Endothelial cell of umbilical vein (primary cell): ENCODE results near the gene ACO2. TPM values are rescaled to one million over a fixed set of nuclear protein-coding genes. Genes with fewer than 3 reads are reported as not detected.

Source experiments
- BruUV-seq: library from RNA; stranded (reverse); fragments of 400-500 nt; replicated peaks from 2 replicates; lab custom pipeline; 2021; lab: Mats Ljungman, UMichigan
- CTCF ChIA-PET: fragments of 300-600, 350-600 bp; sonication (Branson Sonifier 250); formaldehyde crosslinking; loops from one replicate; lab custom pipeline; 2021; ENCODE audit warnings: antibody characterized with exemption, inconsistent platforms; lab: Charles Lee
- POLR2A ChIA-PET: fragments of 300-600, 350-600 bp; sonication (Branson Sonifier 250); formaldehyde crosslinking; loops from one replicate; lab custom pipeline; 2021; ENCODE audit warnings: antibody characterized with exemption, inconsistent platforms; lab: Charles Lee
- DNase-seq: peaks from one replicate; pipeline ENCODE4 v3.0.0-alpha.2; 2011; ENCODE audit warnings: low read depth, low spot score
- FAIRE-seq: peaks from 2 replicates; lab custom pipeline; 2011; peaks lifted over from hg19 to GRCh38; lab: Jason Lieb, UNC
- H2AFZ ChIP-seq: 2 replicates; pipeline ENCODE4 v1.6.0; 2012; ENCODE audit warnings: low read depth, low read length, control low read depth, inconsistent platforms
- H3K27ac ChIP-seq: 2 replicates; pipeline ENCODE4 v1.5.1; 2011; ENCODE audit warnings: low read depth, mild to moderate bottlenecking, control low read depth, low read length, moderate library complexity; ENCODE audit not compliant: insufficient read depth
- H3K27me3 ChIP-seq, 2 experiments: 2 replicates each; pipeline versions ENCODE4 v1.6.0 to v1.6.1; 2011; ENCODE audit warnings: low read length in 2 of 2, mixed read lengths in 1 of 2; ENCODE audit not compliant: control insufficient read depth in 2 of 2, insufficient read depth in 2 of 2
- H3K36me3 ChIP-seq, 2 experiments: 2 replicates in 1 of 2; 3 replicates in 1 of 2; pipeline ENCODE4 v1.5.1; 2011; ENCODE audit warnings: low read length in 2 of 2, mild to moderate bottlenecking in 1 of 2, moderate library complexity in 1 of 2; ENCODE audit not compliant: control insufficient read depth in 2 of 2, insufficient read depth in 2 of 2; ENCODE audit errors: extremely low read depth in 1 of 2
- H3K4me1 ChIP-seq: 3 replicates; pipeline ENCODE4 v1.5.1; 2011; ENCODE audit warnings: mild to moderate bottlenecking, low read length; ENCODE audit not compliant: control insufficient read depth, insufficient read depth; ENCODE audit errors: extremely low read depth
- H3K4me2 ChIP-seq: 2 replicates; pipeline ENCODE4 v1.6.1; 2011; ENCODE audit warnings: low read length, control low read depth, mixed read lengths; ENCODE audit not compliant: insufficient read depth
- H3K4me3 ChIP-seq, 3 experiments: fragments of 200-600 bp in 1 of 3; sonication (generic), shearing (Covaris generic) in 1 of 3; replicated peaks in 1 of 3; 2 replicates each; pipeline ENCODE4 v1.5.1; 2011 to 2016; ENCODE audit warnings: control low read depth in 3 of 3, low read length in 3 of 3, mild to moderate bottlenecking in 2 of 3, inconsistent platforms in 1 of 3, low read depth in 1 of 3, moderate library complexity in 1 of 3; ENCODE audit not compliant: insufficient read depth in 1 of 3
- H3K79me2 ChIP-seq: 2 replicates; pipeline ENCODE4 v1.6.0; 2012; ENCODE audit warnings: low read length, inconsistent platforms; ENCODE audit not compliant: control insufficient read depth, insufficient read depth
- H3K9ac ChIP-seq: replicated peaks from 2 replicates; pipeline ENCODE3; 2011; ENCODE audit warnings: low read length, control low read depth; ENCODE audit not compliant: insufficient read depth; ENCODE audit errors: extremely low read depth
- H3K9me1 ChIP-seq: replicated peaks from 3 replicates; pipeline ENCODE4 v1.6.0; 2011; ENCODE audit warnings: mild to moderate bottlenecking, low read length; ENCODE audit not compliant: control insufficient read depth, insufficient read depth; ENCODE audit errors: extremely low read depth
- H3K9me3 ChIP-seq: replicated peaks from 2 replicates; pipeline ENCODE4 v1.5.1; 2012; ENCODE audit warnings: low read length, inconsistent platforms; ENCODE audit not compliant: control insufficient read depth, insufficient read depth
- H4K20me1 ChIP-seq: replicated peaks from 2 replicates; pipeline ENCODE3; 2011; ENCODE audit warnings: mild to moderate bottlenecking, low read length; ENCODE audit not compliant: control insufficient read depth, insufficient read depth; ENCODE audit errors: extremely low read depth
- CTCF ChIP-seq, 2 donors: IDR thresholded peaks; 1 replicate in 1 of 2; 2 replicates in 1 of 2; pipeline ENCODE4 v1.5.1; 2011; ENCODE audit warnings: low read length in 2 of 2, mild to moderate bottlenecking in 2 of 2, moderate library complexity in 2 of 2, control low read depth in 1 of 2, inconsistent platforms in 1 of 2, low read depth in 1 of 2; ENCODE audit not compliant: insufficient read depth in 1 of 2; ENCODE audit errors: extremely low read depth in 1 of 2
- EZH2 ChIP-seq: IDR thresholded peaks from 2 replicates; pipeline ENCODE4 v1.6.1; 2012; ENCODE audit warnings: borderline replicate concordance, low read depth, mild to moderate bottlenecking, moderate library complexity, low read length, inconsistent platforms; ENCODE audit not compliant: severe bottlenecking
- FOS ChIP-seq: IDR thresholded peaks from 2 replicates; pipeline ENCODE4 v1.6.1; 2011; ENCODE audit warnings: mild to moderate bottlenecking, low read length, moderate library complexity, borderline replicate concordance; ENCODE audit not compliant: insufficient read depth
- GATA2 ChIP-seq: IDR thresholded peaks from 2 replicates; pipeline ENCODE4 v1.7.0; 2011; ENCODE audit warnings: low read depth, mild to moderate bottlenecking, moderate library complexity, mixed read lengths, low read length; ENCODE audit not compliant: insufficient read length, insufficient read depth
- JUN ChIP-seq: IDR thresholded peaks from 2 replicates; pipeline ENCODE4 v1.6.1; 2011; ENCODE audit warnings: borderline replicate concordance, low read depth; ENCODE audit not compliant: insufficient read length, insufficient read depth
- MAX ChIP-seq: IDR thresholded peaks from 2 replicates; pipeline ENCODE4 v1.6.1; 2011; ENCODE audit not compliant: insufficient read depth, insufficient read length
- MYC ChIP-seq: IDR thresholded peaks from one replicate; pipeline ENCODE4 v1.6.1; 2011; ENCODE audit warnings: mild to moderate bottlenecking, low read depth, low read length
- POLR2A ChIP-seq: IDR thresholded peaks from 2 replicates; pipeline ENCODE4 v1.6.1; 2012; ENCODE audit warnings: low read depth, mild to moderate bottlenecking, control low read depth, low read length
- POLR2AphosphoS5 ChIP-seq: IDR thresholded peaks from 2 replicates; pipeline ENCODE4 v1.6.1; 2012; ENCODE audit warnings: low read depth, mild to moderate bottlenecking, control low read depth, low read length, moderate library complexity; ENCODE audit not compliant: insufficient read depth
- dilution Hi-C: fragments of 300-500 bp; cut with MboI; formaldehyde crosslinking; loops from one replicate; pipeline ENCODE4 v1.15.0; 2019; ENCODE audit warnings: low sequenced_read_pairs; ENCODE audit not compliant: extremely low pct_ligation_motif_present
- intact Hi-C: fragments of 100-400 bp; cut with micrococcal nuclease; formaldehyde crosslinking; loops from one replicate; pipeline ENCODE4 v1.10.0; 2022
- polyA plus RNA-seq, 4 experiments: library from polyadenylated mRNA; depleted of rRNA in 3 of 4; stranded (reverse) in 3 of 4; unstranded in 1 of 4; fragments of >200 nt; gene quantifications; 2 replicates each; pipeline versions ENCODE4 v1.2.1 to v1.2.3, GENCODE V29; 2011 to 2012; ENCODE audit warnings: missing spikeins in 1 of 4
- total RNA-seq: library from RNA; stranded (reverse); gene quantifications from 2 replicates; pipeline ENCODE4 v1.2.3, GENCODE V29; 2021

The ACO2 gene
- total and polyA plus RNA-seq, 2 donors (not counting 3 experiments of a cell fraction or from before 2014, with no cell fraction given), result 63.8 to 79.7 TPM

GRCh38 chr22:41570221-41570620 is 101.3 kb downstream of the ACO2 start:
- Histone ChIP-seq H3K9me1 (no peaks in the 10 kb centered on the region), H3K4me3 (no peak overlapping the region), H3K27me3 (no peaks in the 10 kb centered on the region), H3K9me3 (no peaks in the 10 kb centered on the region), H2AFZ (no peak overlapping the region), H3K4me1 (peaks cover 5% of the 10 kb centered on the region), H3K36me3 (no peaks in the 10 kb centered on the region), H4K20me1 (no peaks in the 10 kb centered on the region), H3K27ac (no peak overlapping the region), H3K79me2 (no peaks in the 10 kb centered on the region), H3K4me2 (no peak overlapping the region), H3K9ac (no peak overlapping the region)
- BruUV-seq, result no TSS peak
- ChIA-PET CTCF (interaction anchor here (0.9 to 1.5 kb wide), 5 partner anchors 17 to 97 kb away, joined by 3 to 6 read pairs (median 4); partner anchors contain the start of genes PMM1 and POLR3H), POLR2A (no interaction called here)
- no peak for TF ChIP-seq JUN
- TF ChIP-seq CTCF (IDR thresholded peaks at IDR 0.05; ENCODE audit: extremely low read depth in 1 of 2, insufficient read depth in 1 of 2, low read depth in 1 of 2, low read length in 2 of 2), result no peak
- FAIRE-seq (no peak), DNase-seq (no peak)
- dilution Hi-C loops (no loop called here), intact Hi-C loops (no loop called here)

- Histone ChIP-seq H2AFZ (no peak overlapping the region), H3K36me3 (no peaks in the 10 kb centered on the region), H3K27me3 (no peaks in the 10 kb centered on the region), H3K9ac (no peak overlapping the region), H3K79me2 (no peaks in the 10 kb centered on the region), H3K4me2 (no peak overlapping the region), H3K4me3 (no peak overlapping the region), H4K20me1 (no peaks in the 10 kb centered on the region), H3K27ac (no peak overlapping the region), H3K4me1 (no peaks in the 10 kb centered on the region), H3K9me3 (no peaks in the 10 kb centered on the region), H3K9me1 (no peaks in the 10 kb centered on the region)
- dilution Hi-C loops (no loop called here), intact Hi-C loops (no loop called here)
- ChIA-PET POLR2A (no interaction called here), CTCF (no interaction called here)
- no peak for FAIRE-seq
- no peak for DNase-seq
- BruUV-seq, result no TSS peak
- no peak for TF ChIP-seq MAX
- TF ChIP-seq CTCF (IDR thresholded peaks at IDR 0.05; ENCODE audit: extremely low read depth in 1 of 2, insufficient read depth in 1 of 2, low read depth in 1 of 2, low read length in 2 of 2), result no peak
- TF ChIP-seq MYC, result no peak
- no peak for TF ChIP-seq POLR2AphosphoS5
- TF ChIP-seq GATA2, result no peak
- TF ChIP-seq JUN, result no peak
- TF ChIP-seq EZH2, result no peak
- TF ChIP-seq POLR2A, result no peak
- no peak for TF ChIP-seq FOS
Measured at GRCh38 chr22:41571786-41572185, 102.9 kb downstream of the ACO2 start.
